ENCODE data around the gene SLC6A1. TPM values are rescaled to one million over a fixed set of nuclear protein-coding genes. Genes with fewer than 3 reads are reported as not detected.

The SLC6A1 gene
- total RNA-seq = 0.26 TPM in 1 of 2 replicates, not detected in the other
- 0.03 TPM for polyA plus RNA-seq (2012)

GRCh38 chr3:10992017-10992942 lies at the start of gene SLC6A1:
Gene SLC6A1 (plus strand): TSS chr3:10992748. CDS start chr3:11017212, 24,464 bp downstream.
- DNase-seq (ENCODE audit: low read depth) = no peak

GRCh38 chr3:10944866-10945265 lies 47.7 kb upstream of the SLC6A1 start:
- no peak for DNase-seq (ENCODE audit: low read depth)

GRCh38 chr3:10945683-10946287 lies 46.8 kb upstream of the SLC6A1 start:
- peak; percentile 59 for DNase-seq (ENCODE audit: low read depth)

- DNase-seq (ENCODE audit: low read depth) = no peak
Measured at GRCh38 chr3:10946526-10946925, 46.0 kb upstream of the SLC6A1 start.

GRCh38 chr3:10948326-10948725 lies 44.2 kb upstream of the SLC6A1 start:
- no peak for DNase-seq (ENCODE audit: low read depth)

GRCh38 chr3:10949197-10949596 lies 43.4 kb upstream of the SLC6A1 start:
- DNase-seq (ENCODE audit: low read depth) = no peak

- peak; percentile 57 for DNase-seq (ENCODE audit: low read depth)
Measured at GRCh38 chr3:10950476-10951294, 41.9 kb upstream of the SLC6A1 start.

- DNase-seq (ENCODE audit: low read depth) = no peak
Measured at GRCh38 chr3:10951295-10951926, 41.1 kb upstream of the SLC6A1 start.

- no peak for DNase-seq (ENCODE audit: low read depth)
Measured at GRCh38 chr3:10952525-10952924, 40.0 kb upstream of the SLC6A1 start.

GRCh38 chr3:10954740-10955139 lies 37.8 kb upstream of the SLC6A1 start:
- DNase-seq (ENCODE audit: low read depth) = no peak

- DNase-seq (ENCODE audit: low read depth) = peak; percentile 86
Measured at GRCh38 chr3:10955711-10956453, 36.7 kb upstream of the SLC6A1 start.

- peak; percentile 57 for DNase-seq (ENCODE audit: low read depth)
Measured at GRCh38 chr3:10956531-10956930, 36.0 kb upstream of the SLC6A1 start.

GRCh38 chr3:10956986-10957385 lies 35.6 kb upstream of the SLC6A1 start:
- DNase-seq (ENCODE audit: low read depth) = peak; percentile 59

GRCh38 chr3:10957976-10958749 lies 34.4 kb upstream of the SLC6A1 start:
- peak; percentile 96 for DNase-seq (ENCODE audit: low read depth)

GRCh38 chr3:10960255-10960654 lies 32.3 kb upstream of the SLC6A1 start:
- no peak for DNase-seq (ENCODE audit: low read depth)

GRCh38 chr3:10961921-10962320 lies 30.6 kb upstream of the SLC6A1 start:
- DNase-seq (ENCODE audit: low read depth) = no peak

- DNase-seq (ENCODE audit: low read depth) = no peak
Measured at GRCh38 chr3:10962481-10963036, 30.0 kb upstream of the SLC6A1 start.

- peak; percentile 41 for DNase-seq (ENCODE audit: low read depth)
Measured at GRCh38 chr3:10964537-10965167, 27.9 kb upstream of the SLC6A1 start.

- DNase-seq (ENCODE audit: low read depth) = peak; percentile 86
Measured at GRCh38 chr3:10968401-10968800, 24.1 kb upstream of the SLC6A1 start.
